GM18907 (cell line): ENCODE measurements around the gene C1QL2.

ENCODE experiments used
- ATAC-seq: cut with Tn5 transposase; IDR thresholded peaks from one replicate; pipeline ENCODE4 v1.9.1; 2021; ENCODE audit warnings: mild to moderate bottlenecking, moderate library complexity; ENCODE audit not compliant: unreplicated experiment

C1QL2 gene

DNA sequence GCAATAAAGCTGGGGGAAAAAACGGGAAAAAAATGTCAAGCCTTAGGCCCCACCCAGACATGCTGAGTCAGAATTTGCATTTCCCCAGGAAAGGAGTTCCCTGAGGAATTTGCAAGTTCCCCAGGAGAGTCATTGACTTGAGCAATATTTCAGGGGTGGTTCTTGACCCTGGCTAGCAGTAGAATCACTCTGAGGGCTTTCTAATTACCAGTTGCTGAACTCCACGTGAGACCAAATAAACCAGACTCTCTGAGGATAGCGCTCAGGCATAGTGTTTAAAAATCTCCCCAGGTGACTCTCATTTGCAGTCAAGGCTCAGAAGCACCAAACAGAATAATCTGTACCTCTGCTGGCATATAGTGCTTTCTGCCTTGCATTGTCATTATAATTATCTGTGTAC lies 48.7 kb downstream of the C1QL2 start:
- no peak for ATAC-seq

DNA sequence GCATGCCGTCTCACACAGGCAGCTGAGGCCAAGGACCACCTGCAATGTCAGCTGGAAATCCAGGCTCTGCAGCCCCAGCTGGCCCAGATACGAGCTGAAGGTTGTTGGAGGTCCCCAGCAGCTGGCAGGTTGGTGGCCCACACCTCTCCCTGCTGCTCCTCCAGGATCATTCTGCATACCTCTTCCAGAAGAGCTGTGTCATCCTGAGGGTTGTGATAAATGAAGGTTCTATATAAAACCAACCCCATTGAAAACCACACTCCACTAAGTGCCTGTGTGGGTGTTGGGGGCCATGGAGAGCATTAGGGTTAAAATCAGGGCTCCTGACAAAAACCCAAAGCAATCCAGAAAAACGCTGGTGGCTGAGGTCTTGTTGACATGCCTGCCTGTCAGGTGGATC lies 50.4 kb downstream of the C1QL2 start:
- ATAC-seq: no peak

DNA sequence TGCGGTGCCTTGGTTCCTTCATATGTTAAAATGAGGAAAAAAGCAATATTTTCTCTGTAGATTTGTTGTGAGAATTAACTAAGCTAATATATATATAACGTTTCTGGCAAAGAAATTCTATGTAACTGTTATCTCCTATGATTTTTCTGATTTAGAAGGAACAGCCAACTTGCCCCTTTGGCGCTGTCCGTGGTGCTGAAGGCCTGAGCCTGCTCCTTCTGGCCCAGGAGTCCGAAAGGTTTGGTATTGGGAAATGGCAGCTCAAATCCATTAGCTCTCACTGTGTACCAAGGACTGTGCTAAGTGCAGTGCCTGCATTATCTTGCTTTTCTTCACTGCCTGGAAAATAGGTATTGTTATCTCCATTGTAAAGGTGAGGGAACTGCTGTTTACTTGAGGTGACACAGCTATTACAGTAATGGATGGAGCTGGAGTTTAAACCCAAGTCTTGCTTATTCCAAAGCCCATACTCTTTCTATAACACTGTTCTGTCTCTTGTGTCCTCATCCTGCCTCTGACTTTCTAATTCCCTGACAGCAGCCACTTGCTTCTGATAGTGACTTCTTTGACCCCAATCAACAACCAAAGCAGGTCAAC lies 52.2 kb downstream of the C1QL2 start:
- ATAC-seq: no peak
